ENCODE data around the gene CHST12.

CHST12 gene

GRCh38 chr7:2433713-2434550, 30.5 kb downstream of the CHST12 start:
- no peak for FAIRE-seq

GRCh38 chr7:2435146-2435545, 31.7 kb downstream of the CHST12 start:
- DNase-seq (ENCODE audit: insufficient read length, low spot score) = no peak
- FAIRE-seq = no peak

More at GRCh38 chr7:2433713-2434550, 30.5 kb downstream of the CHST12 start:
- no peak for DNase-seq (ENCODE audit: insufficient read length, low spot score)

- no peak for FAIRE-seq
- no peak for DNase-seq (ENCODE audit: insufficient read length, low spot score)
Measured at GRCh38 chr7:2436341-2437104, 33.1 kb downstream of the CHST12 start.

GRCh38 chr7:2437136-2437535, 33.7 kb downstream of the CHST12 start:
- no peak for FAIRE-seq
- DNase-seq (ENCODE audit: insufficient read length, low spot score) = no peak

GRCh38 chr7:2437537-2438148, 34.2 kb downstream of the CHST12 start:
- no peak for FAIRE-seq
- DNase-seq (ENCODE audit: insufficient read length, low spot score) = no peak

- FAIRE-seq = no peak
Measured at GRCh38 chr7:2438186-2438585, 34.8 kb downstream of the CHST12 start.

GRCh38 chr7:2438775-2439174, 35.4 kb downstream of the CHST12 start:
- FAIRE-seq = no peak
- no peak for DNase-seq (ENCODE audit: insufficient read length, low spot score)

More at GRCh38 chr7:2438186-2438585, 34.8 kb downstream of the CHST12 start:
- no peak for DNase-seq (ENCODE audit: insufficient read length, low spot score)

- DNase-seq (ENCODE audit: insufficient read length, low spot score) = no peak
- no peak for FAIRE-seq
Measured at GRCh38 chr7:2440608-2441245, 37.3 kb downstream of the CHST12 start.

- DNase-seq (ENCODE audit: insufficient read length, low spot score) (no peak), FAIRE-seq (no peak)
Measured at GRCh38 chr7:2441430-2442058, 38.1 kb downstream of the CHST12 start.

GRCh38 chr7:2443491-2443890, 40.1 kb downstream of the CHST12 start:
- DNase-seq (ENCODE audit: insufficient read length, low spot score) (no peak), FAIRE-seq (no peak)

GRCh38 chr7:2444476-2444875, 41.1 kb downstream of the CHST12 start:
- no peak for FAIRE-seq
- DNase-seq (ENCODE audit: insufficient read length, low spot score) = no peak

GRCh38 chr7:2445047-2445446, 41.6 kb downstream of the CHST12 start:
- no peak for FAIRE-seq
- DNase-seq (ENCODE audit: insufficient read length, low spot score) = no peak

GRCh38 chr7:2445898-2446555, 42.6 kb downstream of the CHST12 start:
- FAIRE-seq (no peak), DNase-seq (ENCODE audit: insufficient read length, low spot score) (no peak)

- DNase-seq (ENCODE audit: insufficient read length, low spot score) = no peak
- FAIRE-seq = no peak
Measured at GRCh38 chr7:2446676-2447075, 43.3 kb downstream of the CHST12 start.

- no peak for FAIRE-seq
- DNase-seq (ENCODE audit: insufficient read length, low spot score) = no peak
Measured at GRCh38 chr7:2450198-2451107, 47.0 kb downstream of the CHST12 start.

GRCh38 chr7:2451171-2452073, 48.0 kb downstream of the CHST12 start:
- peak; percentile 75 for FAIRE-seq
- DNase-seq (ENCODE audit: insufficient read length, low spot score) = peak; percentile 94

GRCh38 chr7:2452074-2452507, 48.7 kb downstream of the CHST12 start:
- no peak for DNase-seq (ENCODE audit: insufficient read length, low spot score)
- peak; percentile 63 for FAIRE-seq
